RWPE2 (cell line): ENCODE results near the gene KRTAP10-7.

Source experiments
- ATAC-seq: fragments of 200-7000 bp; cut with Tn5 transposase; 3 replicates; pipeline ENCODE4 v1.9.1; 2021; ENCODE audit warnings: low read depth
- DNase-seq: peaks from one replicate; pipeline ENCODE4 v3.0.0-alpha.2; 2020; ENCODE audit warnings: low spot score
- H3K27ac ChIP-seq: fragments of 450-650 bp; 2 replicates; pipeline ENCODE4 v1.5.1; 2017; ENCODE audit warnings: mild to moderate bottlenecking; ENCODE audit not compliant: poor library complexity, severe bottlenecking
- H3K27me3 ChIP-seq: fragments of 250-450 bp; sonication (Bioruptor Pico); 2 replicates; pipeline ENCODE4 v1.5.1; 2021; ENCODE audit warnings: mild to moderate bottlenecking, moderate library complexity; ENCODE audit not compliant: insufficient read depth, poor library complexity, severe bottlenecking
- H3K36me3 ChIP-seq: fragments of 250-450 bp; sonication (Bioruptor Pico); 2 replicates; pipeline ENCODE4 v1.5.1; 2020; ENCODE audit warnings: low read depth, mild to moderate bottlenecking, moderate library complexity
- H3K4me1 ChIP-seq: fragments of 250-450 bp; sonication (Bioruptor Pico); 2 replicates; pipeline ENCODE4 v1.5.1; 2021; ENCODE audit warnings: mild to moderate bottlenecking, moderate library complexity; ENCODE audit not compliant: insufficient read depth, poor library complexity, severe bottlenecking
- H3K4me3 ChIP-seq: fragments of 250-450 bp; sonication (Bioruptor Pico); 2 replicates; pipeline ENCODE4 v1.5.1; 2021; ENCODE audit warnings: mild to moderate bottlenecking, moderate library complexity; ENCODE audit not compliant: severe bottlenecking
- H3K9me3 ChIP-seq: fragments of 250-450 bp; sonication (Bioruptor Pico); 2 replicates; pipeline ENCODE4 v1.5.1; 2021; ENCODE audit warnings: mild to moderate bottlenecking, moderate library complexity; ENCODE audit not compliant: severe bottlenecking
- CTCF ChIP-seq: fragments of 450-650 bp; IDR thresholded peaks from one replicate; pipeline ENCODE4 v1.5.1; 2017; ENCODE audit warnings: mild to moderate bottlenecking, moderate library complexity; ENCODE audit not compliant: poor library complexity, severe bottlenecking

KRTAP10-7 gene

GRCh38 chr21:44650973-44651675, 50.7 kb downstream of the KRTAP10-7 start:
- Histone ChIP-seq H3K9me3 (no peaks in the 10 kb centered on the region), H3K36me3 (no peaks in the 10 kb centered on the region), H3K27ac (no peak overlapping the region), H3K27me3 (peaks cover 6% of the 10 kb centered on the region), H3K4me1 (no peaks in the 10 kb centered on the region), H3K4me3 (no peak overlapping the region)
- TF ChIP-seq CTCF: no peak
- DNase-seq (no peak), ATAC-seq (no peak)
